GM10266 (cell line): Measurements from ENCODE around the gene C1QTNF7.

Source experiments
- DNase-seq: peaks from one replicate; pipeline ENCODE4 v3.0.0; 2012; ENCODE audit errors: extremely low spot score
- TF ChIP-seq, protein P1 (sequence below): IDR thresholded peaks from 2 replicates; pipeline ENCODE4 v1.5.1; 2012; ENCODE audit warnings: mild to moderate bottlenecking, low read depth; ENCODE audit not compliant: control insufficient read depth, insufficient read depth; ENCODE audit errors: missing control alignments

Gene C1QTNF7

DNA sequence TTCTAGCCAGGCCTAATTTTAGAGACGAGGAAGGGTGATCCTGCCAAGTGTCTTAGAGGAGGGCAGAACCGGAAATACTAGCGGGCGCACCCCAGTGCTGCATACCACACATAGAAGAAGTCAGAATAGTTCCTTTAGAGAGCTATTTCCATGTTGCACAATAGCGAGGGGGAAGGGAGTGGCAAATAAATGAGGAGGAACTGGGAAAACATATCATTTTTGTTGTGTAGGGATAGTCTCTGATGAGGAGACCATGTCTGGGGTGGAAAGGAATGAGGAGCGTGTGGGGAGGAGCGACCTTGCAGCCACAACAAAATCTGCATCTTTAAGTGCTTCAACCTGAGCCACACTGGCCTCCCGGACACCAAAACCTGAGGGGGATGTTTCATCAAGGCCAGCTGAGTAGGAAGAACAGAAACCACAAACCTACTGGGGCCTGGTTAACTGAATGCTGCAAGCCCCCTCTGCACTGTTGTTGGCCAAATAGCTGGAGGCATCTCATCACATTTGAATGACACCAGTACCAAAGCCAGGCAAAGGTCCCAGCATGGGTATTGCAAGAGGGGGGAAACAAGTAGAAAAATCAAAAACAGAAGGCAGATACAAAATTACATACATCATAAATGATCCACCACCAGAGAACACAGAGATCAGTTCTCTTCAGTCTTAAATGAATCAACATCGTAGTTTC, 26.7 kb upstream of the C1QTNF7 start:
- peak; percentile 7 for DNase-seq
- TF ChIP-seq, protein P1, sequence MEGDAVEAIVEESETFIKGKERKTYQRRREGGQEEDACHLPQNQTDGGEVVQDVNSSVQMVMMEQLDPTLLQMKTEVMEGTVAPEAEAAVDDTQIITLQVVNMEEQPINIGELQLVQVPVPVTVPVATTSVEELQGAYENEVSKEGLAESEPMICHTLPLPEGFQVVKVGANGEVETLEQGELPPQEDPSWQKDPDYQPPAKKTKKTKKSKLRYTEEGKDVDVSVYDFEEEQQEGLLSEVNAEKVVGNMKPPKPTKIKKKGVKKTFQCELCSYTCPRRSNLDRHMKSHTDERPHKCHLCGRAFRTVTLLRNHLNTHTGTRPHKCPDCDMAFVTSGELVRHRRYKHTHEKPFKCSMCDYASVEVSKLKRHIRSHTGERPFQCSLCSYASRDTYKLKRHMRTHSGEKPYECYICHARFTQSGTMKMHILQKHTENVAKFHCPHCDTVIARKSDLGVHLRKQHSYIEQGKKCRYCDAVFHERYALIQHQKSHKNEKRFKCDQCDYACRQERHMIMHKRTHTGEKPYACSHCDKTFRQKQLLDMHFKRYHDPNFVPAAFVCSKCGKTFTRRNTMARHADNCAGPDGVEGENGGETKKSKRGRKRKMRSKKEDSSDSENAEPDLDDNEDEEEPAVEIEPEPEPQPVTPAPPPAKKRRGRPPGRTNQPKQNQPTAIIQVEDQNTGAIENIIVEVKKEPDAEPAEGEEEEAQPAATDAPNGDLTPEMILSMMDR: no peak

- no peak for DNase-seq
Observed at GRCh38 chr4:15402146-15402545, 25.7 kb upstream of the C1QTNF7 start.

DNA sequence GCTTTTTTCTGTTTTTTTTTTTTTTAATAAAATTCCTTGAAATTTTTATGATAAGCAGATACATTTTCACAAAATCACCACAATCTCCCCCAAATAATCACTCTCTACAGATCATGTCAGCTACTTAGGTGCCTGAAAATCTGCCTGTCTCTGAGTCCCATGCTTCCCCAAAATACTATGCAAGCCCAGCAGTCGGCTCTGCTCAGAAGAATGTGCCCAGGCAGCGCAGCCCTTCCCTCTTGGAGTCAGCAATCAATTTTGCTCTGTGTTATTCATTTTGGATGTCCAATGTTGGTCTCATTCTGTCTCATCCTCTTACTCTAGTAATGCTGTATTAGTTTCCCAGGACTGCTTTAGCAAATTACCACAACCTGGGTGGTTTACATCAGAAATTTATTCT, 24.9 kb upstream of the C1QTNF7 start:
- DNase-seq: no peak
- TF ChIP-seq, protein P1: no peak

More at GRCh38 chr4:15402146-15402545, 25.7 kb upstream of the C1QTNF7 start:
- TF ChIP-seq, protein P1: no peak

- TF ChIP-seq, protein P1: no peak
- no peak for DNase-seq
Observed at GRCh38 chr4:15405018-15405417, 22.8 kb upstream of the C1QTNF7 start.

DNA sequence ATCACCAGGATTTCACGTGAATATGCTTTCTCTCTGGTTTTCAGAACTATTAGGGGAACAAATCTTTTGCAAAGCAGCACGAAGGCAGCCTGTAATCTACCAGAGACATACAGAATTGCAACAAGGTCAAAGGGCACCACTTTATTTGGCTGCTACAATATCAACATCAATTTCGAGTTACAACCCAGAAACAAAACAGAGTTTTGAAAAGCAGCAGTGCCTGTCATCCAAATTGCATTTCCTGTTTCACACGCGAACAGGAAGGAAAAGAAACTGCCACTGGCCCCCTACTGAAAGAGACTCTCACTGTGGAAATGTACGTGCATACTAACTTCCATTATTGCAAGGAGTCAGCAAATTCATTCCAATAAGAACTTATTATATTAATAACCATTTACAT, 17.1 kb upstream of the C1QTNF7 start:
- DNase-seq: no peak
- TF ChIP-seq, protein P1: no peak

DNA sequence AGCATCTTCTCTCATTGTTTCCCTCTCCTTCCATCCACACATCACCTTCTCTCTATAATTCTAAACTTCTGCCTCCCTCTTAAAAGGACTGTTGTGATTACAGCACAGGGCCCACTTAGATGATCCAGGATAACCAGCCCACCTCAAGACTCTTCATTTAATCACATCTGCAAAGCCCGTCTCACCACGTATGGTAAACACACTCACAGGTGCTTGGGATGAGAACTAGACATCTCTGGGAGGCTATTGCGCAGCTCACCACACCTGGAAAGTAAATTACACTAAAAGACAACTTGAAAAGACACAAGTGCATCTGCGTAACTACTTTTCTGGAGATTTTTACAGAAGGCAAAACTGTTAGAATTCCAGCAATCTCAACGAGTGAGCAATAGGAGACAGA, 15.4 kb upstream of the C1QTNF7 start:
- DNase-seq: no peak
- TF ChIP-seq, protein P1: no peak

GRCh38 chr4:15413010-15413622, 14.7 kb upstream of the C1QTNF7 start:
- no peak for DNase-seq
- TF ChIP-seq, protein P1: no peak
